ENCODE measurements around the gene MYO3B.
"Not testable (repeated sequence)": the region's sequence is repeated elsewhere in the genome, so short reads cannot be mapped to it uniquely, and the experiment has no call there.

MYO3B gene

GRCh38 chr2:170240629-170241028 is 62.7 kb downstream of the MYO3B start:
- DNase-seq, result no peak

GRCh38 chr2:170241756-170242155 is 63.8 kb downstream of the MYO3B start:
- peak; percentile 32 for DNase-seq

GRCh38 chr2:170243118-170243837 is 65.3 kb downstream of the MYO3B start:
- no peak for DNase-seq

GRCh38 chr2:170243898-170244297 is 66.0 kb downstream of the MYO3B start:
- DNase-seq, result no peak

- no peak for DNase-seq
Observed at GRCh38 chr2:170244555-170244954, 66.6 kb downstream of the MYO3B start.

GRCh38 chr2:170245312-170245711 is 67.4 kb downstream of the MYO3B start:
- DNase-seq, result no peak

GRCh38 chr2:170247333-170247732 is 69.4 kb downstream of the MYO3B start:
- no peak for DNase-seq

- DNase-seq, result no peak
Observed at GRCh38 chr2:170247882-170248393, 70.0 kb downstream of the MYO3B start.

- no peak for DNase-seq
Observed at GRCh38 chr2:170248574-170249393, 70.8 kb downstream of the MYO3B start.

GRCh38 chr2:170249761-170250160 is 71.8 kb downstream of the MYO3B start:
- DNase-seq, result no peak

GRCh38 chr2:170250584-170250983 is 72.6 kb downstream of the MYO3B start:
- DNase-seq, result no peak

GRCh38 chr2:170252414-170252813 is 74.5 kb downstream of the MYO3B start:
- DNase-seq, result no peak

- no peak for DNase-seq
Observed at GRCh38 chr2:170253721-170254230, 75.8 kb downstream of the MYO3B start.

GRCh38 chr2:170254293-170254732 is 76.4 kb downstream of the MYO3B start:
- no peak for DNase-seq

GRCh38 chr2:170255137-170255536 is 77.2 kb downstream of the MYO3B start:
- DNase-seq, result no peak

GRCh38 chr2:170255971-170256370 is 78.0 kb downstream of the MYO3B start:
- DNase-seq, result no peak

GRCh38 chr2:170258382-170258781 is 80.4 kb downstream of the MYO3B start:
- DNase-seq, result no peak

- DNase-seq, result no peak
Observed at GRCh38 chr2:170260188-170260587, 82.2 kb downstream of the MYO3B start.

GRCh38 chr2:170261566-170261965 is 83.6 kb downstream of the MYO3B start:
- no peak for DNase-seq

GRCh38 chr2:170262343-170262742 is 84.4 kb downstream of the MYO3B start:
- no peak for DNase-seq

GRCh38 chr2:170262806-170263205 is 84.9 kb downstream of the MYO3B start:
- DNase-seq, result no peak

- DNase-seq, result not testable (repeated sequence)
Observed at GRCh38 chr2:170263728-170264521, 86.0 kb downstream of the MYO3B start.

- DNase-seq, result no peak
Observed at GRCh38 chr2:170264522-170264860, 86.5 kb downstream of the MYO3B start.

Measured in NCI-H2227 treated with DMSO at 0.1 percent for 48 hours (cell line).